ENCODE measurements around the gene MED15. TPM values are rescaled to one million over a fixed set of nuclear protein-coding genes. Genes with fewer than 3 reads are reported as not detected.

MED15 gene
- total RNA-seq, 1 donor from 2014 or later = 11.4 TPM

DNA sequence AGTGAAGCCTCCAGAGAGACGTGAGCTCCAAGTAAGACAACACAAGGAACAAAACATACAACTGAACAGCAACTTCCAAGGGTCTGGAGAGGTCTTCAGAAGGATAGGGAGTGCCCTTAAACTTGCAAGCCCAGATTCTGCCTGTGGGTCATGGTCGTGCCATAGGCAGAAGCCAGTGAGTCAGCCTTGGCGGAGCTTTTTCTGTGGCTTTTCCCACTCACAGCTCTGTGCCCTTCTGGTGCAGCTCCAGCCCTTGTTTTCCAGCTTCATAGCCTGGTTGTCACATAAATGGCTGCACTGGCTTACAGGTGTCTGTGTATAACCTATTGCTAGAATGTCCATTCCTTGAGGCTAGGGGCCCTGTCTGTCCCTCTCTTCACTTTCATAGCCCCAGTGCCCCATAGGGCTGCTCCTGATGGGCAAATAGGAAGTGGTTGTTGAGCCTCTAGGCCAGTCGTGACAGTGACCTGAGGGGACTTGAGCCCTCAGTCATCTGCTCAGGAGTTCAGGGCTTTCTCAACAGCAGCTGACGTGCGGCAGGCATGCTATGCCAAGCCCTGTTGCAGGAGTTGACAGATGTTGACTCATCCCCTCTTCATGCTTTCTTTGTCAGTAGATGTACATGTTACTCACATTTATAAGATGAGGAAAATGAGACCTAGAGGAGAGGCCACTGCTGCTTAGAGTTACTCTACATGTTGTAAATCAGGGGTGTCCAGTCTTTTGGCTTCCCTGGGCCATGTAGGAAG, 7.4 kb downstream of the MED15 start:
- H3K9me3 ChIP-seq (ENCODE audit: low read depth) = no peaks in the 10 kb centered on the region
- DNase-seq (ENCODE audit: low spot score) = no peak
- H3K4me2 ChIP-seq = no peak overlapping the region
- H3K4me3 ChIP-seq = no peak overlapping the region
- no peak overlapping the region for H2AFZ ChIP-seq (replicated peaks)
- H3K9me3 Mint-ChIP-seq = no peaks in the 10 kb centered on the region
- H3K27ac ChIP-seq = no peak overlapping the region
- H4K20me1 ChIP-seq (ENCODE audit: low read depth) = peaks cover 76% of the 10 kb centered on the region
- H3F3A ChIP-seq (ENCODE audit: low read depth) = no peaks in the 10 kb centered on the region
- H3K27me3 ChIP-seq = no peaks in the 10 kb centered on the region
- no peak overlapping the region for H3K9ac ChIP-seq
- peaks cover 15% of the 10 kb centered on the region for H3K36me3 Mint-ChIP-seq
- peaks cover 87% of the 10 kb centered on the region for H3K79me2 ChIP-seq (ENCODE audit: low read depth)
- no peak overlapping the region for H3K27ac Mint-ChIP-seq
- no peaks in the 10 kb centered on the region for H3K27me3 Mint-ChIP-seq (ENCODE audit: insufficient read depth, low read depth)
- no peak overlapping the region for H3K4me3 Mint-ChIP-seq
- H3K36me3 ChIP-seq = no peaks in the 10 kb centered on the region
- H3K4me1 Mint-ChIP-seq = peaks cover 20% of the 10 kb centered on the region
- TF ChIP-seq, protein P1, sequence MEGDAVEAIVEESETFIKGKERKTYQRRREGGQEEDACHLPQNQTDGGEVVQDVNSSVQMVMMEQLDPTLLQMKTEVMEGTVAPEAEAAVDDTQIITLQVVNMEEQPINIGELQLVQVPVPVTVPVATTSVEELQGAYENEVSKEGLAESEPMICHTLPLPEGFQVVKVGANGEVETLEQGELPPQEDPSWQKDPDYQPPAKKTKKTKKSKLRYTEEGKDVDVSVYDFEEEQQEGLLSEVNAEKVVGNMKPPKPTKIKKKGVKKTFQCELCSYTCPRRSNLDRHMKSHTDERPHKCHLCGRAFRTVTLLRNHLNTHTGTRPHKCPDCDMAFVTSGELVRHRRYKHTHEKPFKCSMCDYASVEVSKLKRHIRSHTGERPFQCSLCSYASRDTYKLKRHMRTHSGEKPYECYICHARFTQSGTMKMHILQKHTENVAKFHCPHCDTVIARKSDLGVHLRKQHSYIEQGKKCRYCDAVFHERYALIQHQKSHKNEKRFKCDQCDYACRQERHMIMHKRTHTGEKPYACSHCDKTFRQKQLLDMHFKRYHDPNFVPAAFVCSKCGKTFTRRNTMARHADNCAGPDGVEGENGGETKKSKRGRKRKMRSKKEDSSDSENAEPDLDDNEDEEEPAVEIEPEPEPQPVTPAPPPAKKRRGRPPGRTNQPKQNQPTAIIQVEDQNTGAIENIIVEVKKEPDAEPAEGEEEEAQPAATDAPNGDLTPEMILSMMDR (IDR thresholded peaks at IDR 0.05) = no peak
- no peak for TF ChIP-seq EZH2 (IDR thresholded peaks at IDR 0.05)
- TF ChIP-seq EZH2phosphoT487 (IDR thresholded peaks at IDR 0.05) = no peak
- H3K4me1 ChIP-seq = peaks cover 7% of the 10 kb centered on the region

GRCh38 chr22:20516399-20516798, 9.0 kb downstream of the MED15 start:
- H3F3A ChIP-seq (ENCODE audit: low read depth) = no peaks in the 10 kb centered on the region
- no peak overlapping the region for H3K4me3 ChIP-seq
- H3K27me3 ChIP-seq = no peaks in the 10 kb centered on the region
- H3K36me3 ChIP-seq = no peaks in the 10 kb centered on the region
- no peak overlapping the region for H3K27ac Mint-ChIP-seq
- H3K27ac ChIP-seq = no peak overlapping the region
- TF ChIP-seq EZH2phosphoT487 (IDR thresholded peaks at IDR 0.05) (no peak), EZH2 (IDR thresholded peaks at IDR 0.05) (no peak)
- TF ChIP-seq, protein P1 (IDR thresholded peaks at IDR 0.05) = no peak
- H3K9me3 ChIP-seq (ENCODE audit: low read depth) = no peaks in the 10 kb centered on the region
- no peaks in the 10 kb centered on the region for H3K4me1 ChIP-seq
- H3K79me2 ChIP-seq (ENCODE audit: low read depth) = peaks cover 81% of the 10 kb centered on the region
- H2AFZ ChIP-seq (replicated peaks) = no peak overlapping the region
- DNase-seq (ENCODE audit: low spot score) = no peak
- H3K27me3 Mint-ChIP-seq (ENCODE audit: insufficient read depth, low read depth) = no peaks in the 10 kb centered on the region
- no peak overlapping the region for H3K9ac ChIP-seq
- H3K4me1 Mint-ChIP-seq = peaks cover 16% of the 10 kb centered on the region
- H3K4me3 Mint-ChIP-seq = no peak overlapping the region
- H3K36me3 Mint-ChIP-seq = peaks cover 17% of the 10 kb centered on the region
- no peaks in the 10 kb centered on the region for H3K9me3 Mint-ChIP-seq
- peaks cover 65% of the 10 kb centered on the region for H4K20me1 ChIP-seq (ENCODE audit: low read depth)
- no peak overlapping the region for H3K4me2 ChIP-seq

GRCh38 chr22:20517422-20517821, 10.0 kb downstream of the MED15 start:
- Histone ChIP-seq H3K4me3 (no peak overlapping the region), H3K27ac (no peak overlapping the region), H3K9ac (no peak overlapping the region), H4K20me1 (ENCODE audit: low read depth) (peaks cover 71% of the 10 kb centered on the region), H3K36me3 (no peaks in the 10 kb centered on the region), H3K4me2 (no peak overlapping the region), H3F3A (ENCODE audit: low read depth) (no peaks in the 10 kb centered on the region), H3K27me3 (no peaks in the 10 kb centered on the region), H3K79me2 (ENCODE audit: low read depth) (peaks cover 81% of the 10 kb centered on the region), H3K4me1 (no peaks in the 10 kb centered on the region), H3K9me3 (ENCODE audit: low read depth) (no peaks in the 10 kb centered on the region), H2AFZ (replicated peaks) (no peak overlapping the region)
- no peak for TF ChIP-seq EZH2 (IDR thresholded peaks at IDR 0.05)
- TF ChIP-seq EZH2phosphoT487 (IDR thresholded peaks at IDR 0.05) = no peak
- TF ChIP-seq, protein P1 (IDR thresholded peaks at IDR 0.05) = no peak
- H3K9me3 Mint-ChIP-seq = no peaks in the 10 kb centered on the region
- H3K27ac Mint-ChIP-seq = no peak overlapping the region
- no peak for DNase-seq (ENCODE audit: low spot score)
- H3K36me3 Mint-ChIP-seq = peaks cover 20% of the 10 kb centered on the region
- no peaks in the 10 kb centered on the region for H3K27me3 Mint-ChIP-seq (ENCODE audit: insufficient read depth, low read depth)
- H3K4me1 Mint-ChIP-seq = peaks cover 11% of the 10 kb centered on the region
- no peak overlapping the region for H3K4me3 Mint-ChIP-seq

Data from neural progenitor cell (in vitro differentiated cells).